ENCODE data around the gene PHIP. TPM values are rescaled to one million over a fixed set of nuclear protein-coding genes. Genes with fewer than 3 reads are reported as not detected.
"Not testable (repeated sequence)": the region's sequence is repeated elsewhere in the genome, so short reads cannot be mapped to it uniquely, and the experiment has no call there.

The PHIP gene
- polyA plus RNA-seq (2013, experiment 1 of 2): 27.7 TPM
- polyA plus RNA-seq (2013, experiment 2 of 2): 27.9 TPM

- under 1% methylated on average over 73 of the region's 73 CpGs for WGBS
- peak within 1 kb of the TSS; percentile 98 for H3K27ac ChIP-seq (ENCODE audit: low read depth, low read length)
These were observed at the start of gene PHIP for GRCh38 chr6:79078075-79078969. PHIP (minus strand) TSS chr6:79078254; CDS start chr6:79078068, 186 bp downstream.

DNA sequence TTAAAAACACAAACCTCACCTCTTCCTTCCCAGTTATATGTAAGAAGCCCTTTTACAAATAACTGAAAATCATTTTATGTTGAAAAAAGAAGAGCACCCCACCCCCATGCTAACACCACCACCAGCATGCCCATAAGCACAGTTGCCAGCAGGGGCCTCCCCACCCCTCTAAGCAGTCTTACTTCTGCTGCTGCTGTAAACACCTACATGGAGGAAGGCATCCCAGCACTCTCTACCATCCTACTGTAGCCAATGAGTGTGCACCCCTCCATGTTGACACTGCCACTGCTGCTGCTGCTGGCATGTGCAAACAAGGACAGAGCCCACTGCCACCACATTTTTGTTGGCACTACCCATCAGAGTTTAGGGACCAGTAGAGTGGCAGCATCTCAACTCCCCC is 49.6 kb upstream of the PHIP start:
- H3K36me3 ChIP-seq (ENCODE audit: insufficient read depth, low read length): no peaks in the 10 kb centered on the region
- no peaks in the 10 kb centered on the region; the same call in 1 of the 2 replicates for H3K4me1 ChIP-seq (ENCODE audit: insufficient read depth, low read length)
- no peaks in the 10 kb centered on the region for H3K27me3 ChIP-seq (ENCODE audit: insufficient read depth, low read length)
- H3K27ac ChIP-seq (ENCODE audit: low read depth, low read length): no peak overlapping the region
- no peaks in the 10 kb centered on the region for H3K9me3 ChIP-seq (ENCODE audit: insufficient read depth, low read depth, low read length)
- H3K4me3 ChIP-seq (ENCODE audit: low read length): no peak overlapping the region
- no peak overlapping the region for H3K9ac ChIP-seq (ENCODE audit: low read depth, low read length)

More at GRCh38 chr6:79078075-79078969, at the start of gene PHIP:
- H3K4me1 ChIP-seq (ENCODE audit: insufficient read depth, low read length): peaks cover 53% of the 10 kb centered on the region
- H3K9me3 ChIP-seq (ENCODE audit: insufficient read depth, low read depth, low read length): no peaks in the 10 kb centered on the region
- H3K4me3 ChIP-seq (ENCODE audit: low read length): peak within 1 kb of the TSS; percentile 77
- no peaks in the 10 kb centered on the region for H3K27me3 ChIP-seq (ENCODE audit: insufficient read depth, low read length)
- 0 out of 2 replicates have a peak, but pooled peaks cover 8% of the 10 kb centered on the region for H3K36me3 ChIP-seq (ENCODE audit: insufficient read depth, low read length)
- peak within 1 kb of the TSS; percentile 89 for H3K9ac ChIP-seq (ENCODE audit: low read depth, low read length)

DNA sequence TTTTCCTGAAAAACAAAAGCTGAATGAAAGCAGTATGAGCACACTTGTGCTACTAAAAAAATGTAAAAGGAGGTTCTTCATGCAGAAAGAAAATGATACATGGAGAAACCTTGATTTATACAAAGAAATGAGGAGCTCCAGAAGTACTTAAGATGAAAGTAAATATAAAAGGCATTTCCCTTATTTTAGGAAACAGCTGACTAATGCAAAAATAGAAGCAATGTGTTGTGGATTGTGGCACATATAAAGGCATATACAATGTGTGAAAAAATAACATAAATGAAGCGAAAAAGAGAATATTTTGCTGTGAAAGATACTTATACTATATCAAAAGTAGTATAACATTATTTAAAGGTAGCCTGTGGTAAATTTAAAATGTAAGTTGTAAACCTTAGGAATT is 41.2 kb upstream of the PHIP start:
- Histone ChIP-seq H3K4me3 (ENCODE audit: low read length) (no peak overlapping the region), H3K36me3 (ENCODE audit: insufficient read depth, low read length) (no peaks in the 10 kb centered on the region), H3K27ac (ENCODE audit: low read depth, low read length) (no peak overlapping the region), H3K27me3 (ENCODE audit: insufficient read depth, low read length) (no peaks in the 10 kb centered on the region), H3K9me3 (ENCODE audit: insufficient read depth, low read depth, low read length) (no peaks in the 10 kb centered on the region), H3K4me1 (ENCODE audit: insufficient read depth, low read length) (0 out of 2 replicates have a peak, but pooled peaks cover 5% of the 10 kb centered on the region), H3K9ac (ENCODE audit: low read depth, low read length) (no peak overlapping the region)
- no CpG with 5 or more reads among the region's 1 CpG for whole genome bisulfite sequencing

- Histone ChIP-seq H3K27ac (ENCODE audit: low read depth, low read length) (no peak overlapping the region), H3K9ac (ENCODE audit: low read depth, low read length) (no peak overlapping the region), H3K27me3 (ENCODE audit: insufficient read depth, low read length) (no peaks in the 10 kb centered on the region), H3K4me3 (ENCODE audit: low read length) (no peak overlapping the region), H3K4me1 (ENCODE audit: insufficient read depth, low read length) (0 out of 2 replicates have a peak, but pooled peaks cover 5% of the 10 kb centered on the region), H3K36me3 (ENCODE audit: insufficient read depth, low read length) (no peaks in the 10 kb centered on the region), H3K9me3 (ENCODE audit: insufficient read depth, low read depth, low read length) (no peaks in the 10 kb centered on the region)
- WGBS: 97% methylated on average over 2 of the region's 2 CpGs
These were observed 39.7 kb upstream of the PHIP start for GRCh38 chr6:79117752-79118151.

GRCh38 chr6:79115553-79116182 is 37.6 kb upstream of the PHIP start:
- no peak overlapping the region for H3K9ac ChIP-seq (ENCODE audit: low read depth, low read length)
- no peaks in the 10 kb centered on the region for H3K9me3 ChIP-seq (ENCODE audit: insufficient read depth, low read depth, low read length)
- 94% methylated on average over 2 of the region's 2 CpGs for WGBS
- H3K4me3 ChIP-seq (ENCODE audit: low read length): no peak overlapping the region
- no peaks in the 10 kb centered on the region for H3K27me3 ChIP-seq (ENCODE audit: insufficient read depth, low read length)
- H3K36me3 ChIP-seq (ENCODE audit: insufficient read depth, low read length): no peaks in the 10 kb centered on the region
- H3K27ac ChIP-seq (ENCODE audit: low read depth, low read length): no peak overlapping the region
- H3K4me1 ChIP-seq (ENCODE audit: insufficient read depth, low read length): 0 out of 2 replicates have a peak, but pooled peaks cover 5% of the 10 kb centered on the region

- Histone ChIP-seq H3K27ac (ENCODE audit: low read depth, low read length) (no peak overlapping the region), H3K4me1 (ENCODE audit: insufficient read depth, low read length) (no peaks in the 10 kb centered on the region), H3K9me3 (ENCODE audit: insufficient read depth, low read depth, low read length) (no peaks in the 10 kb centered on the region), H3K9ac (ENCODE audit: low read depth, low read length) (no peak overlapping the region), H3K36me3 (ENCODE audit: insufficient read depth, low read length) (no peaks in the 10 kb centered on the region), H3K27me3 (ENCODE audit: insufficient read depth, low read length) (no peaks in the 10 kb centered on the region), H3K4me3 (ENCODE audit: low read length) (no peak overlapping the region)
These were observed 33.5 kb upstream of the PHIP start for GRCh38 chr6:79111549-79111948.

GRCh38 chr6:79101164-79101563 is 23.1 kb upstream of the PHIP start:
- H3K4me3 ChIP-seq (ENCODE audit: low read length): no peak overlapping the region
- H3K27ac ChIP-seq (ENCODE audit: low read depth, low read length): no peak overlapping the region
- H3K9ac ChIP-seq (ENCODE audit: low read depth, low read length): no peak overlapping the region
- no peaks in the 10 kb centered on the region for H3K4me1 ChIP-seq (ENCODE audit: insufficient read depth, low read length)
- no peaks in the 10 kb centered on the region for H3K36me3 ChIP-seq (ENCODE audit: insufficient read depth, low read length)
- H3K9me3 ChIP-seq (ENCODE audit: insufficient read depth, low read depth, low read length): no peaks in the 10 kb centered on the region
- WGBS: 95% methylated on average over 2 of the region's 2 CpGs
- no peaks in the 10 kb centered on the region for H3K27me3 ChIP-seq (ENCODE audit: insufficient read depth, low read length)

- Histone ChIP-seq H3K4me1 (ENCODE audit: insufficient read depth, low read length) (no peaks in the 10 kb centered on the region), H3K4me3 (ENCODE audit: low read length) (no peak overlapping the region), H3K9me3 (ENCODE audit: insufficient read depth, low read depth, low read length) (no peaks in the 10 kb centered on the region), H3K9ac (ENCODE audit: low read depth, low read length) (no peak overlapping the region), H3K36me3 (ENCODE audit: insufficient read depth, low read length) (no peaks in the 10 kb centered on the region), H3K27me3 (ENCODE audit: insufficient read depth, low read length) (no peaks in the 10 kb centered on the region), H3K27ac (ENCODE audit: low read depth, low read length) (no peak overlapping the region)
- WGBS: 80% methylated on average over 2 of the region's 2 CpGs
These were observed 22.2 kb upstream of the PHIP start for GRCh38 chr6:79100304-79100703.

- Histone ChIP-seq H3K27ac (ENCODE audit: low read depth, low read length) (no peak overlapping the region), H3K9me3 (ENCODE audit: insufficient read depth, low read depth, low read length) (no peaks in the 10 kb centered on the region), H3K4me1 (ENCODE audit: insufficient read depth, low read length) (no peaks in the 10 kb centered on the region), H3K9ac (ENCODE audit: low read depth, low read length) (no peak overlapping the region), H3K4me3 (ENCODE audit: low read length) (no peak overlapping the region), H3K36me3 (ENCODE audit: insufficient read depth, low read length) (no peaks in the 10 kb centered on the region), H3K27me3 (ENCODE audit: insufficient read depth, low read length) (no peaks in the 10 kb centered on the region)
These were observed 16.9 kb upstream of the PHIP start for GRCh38 chr6:79094938-79095337.

DNA sequence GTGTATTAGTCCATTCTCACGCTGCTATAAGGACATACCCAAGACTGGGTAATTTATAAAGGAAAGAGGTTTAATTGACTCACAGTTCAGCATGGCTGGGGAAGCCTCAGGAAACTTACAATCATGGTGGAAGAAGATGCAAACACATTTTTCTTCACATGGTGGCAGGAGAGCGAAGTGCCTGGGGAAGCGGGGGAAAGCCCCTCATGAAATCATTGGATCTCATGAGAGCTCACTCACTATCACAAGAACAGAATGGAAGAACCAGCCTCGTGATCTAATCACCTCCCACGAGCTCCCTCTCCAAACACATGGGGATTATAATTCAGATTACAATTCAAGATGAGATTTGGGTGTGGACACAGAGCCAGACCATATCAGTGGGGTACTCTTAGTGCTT is 13.7 kb upstream of the PHIP start:
- not testable (repeated sequence) for H3K4me1 ChIP-seq (ENCODE audit: insufficient read depth, low read length); H3K9me3 ChIP-seq (ENCODE audit: insufficient read depth, low read depth, low read length); H3K4me3 ChIP-seq (ENCODE audit: low read length); H3K27ac ChIP-seq (ENCODE audit: low read depth, low read length); H3K9ac ChIP-seq (ENCODE audit: low read depth, low read length); H3K36me3 ChIP-seq (ENCODE audit: insufficient read depth, low read length); H3K27me3 ChIP-seq (ENCODE audit: insufficient read depth, low read length)
- 77% methylated on average over 5 of the region's 5 CpGs for WGBS

GRCh38 chr6:79089552-79090404 is 11.7 kb upstream of the PHIP start:
- H3K9me3 ChIP-seq (ENCODE audit: insufficient read depth, low read depth, low read length): no peaks in the 10 kb centered on the region
- no peak overlapping the region for H3K4me3 ChIP-seq (ENCODE audit: low read length)
- no peaks in the 10 kb centered on the region for H3K4me1 ChIP-seq (ENCODE audit: insufficient read depth, low read length)
- no peak overlapping the region for H3K9ac ChIP-seq (ENCODE audit: low read depth, low read length)
- H3K27me3 ChIP-seq (ENCODE audit: insufficient read depth, low read length): no peaks in the 10 kb centered on the region
- H3K27ac ChIP-seq (ENCODE audit: low read depth, low read length): no peak overlapping the region
- no peaks in the 10 kb centered on the region for H3K36me3 ChIP-seq (ENCODE audit: insufficient read depth, low read length)
- WGBS: 90% methylated on average over 2 of the region's 2 CpGs

Data from HUES64 (cell line).